OCI-M2 (cell line): ENCODE results near the gene GNA12.
"Not testable (repeated sequence)": the region's sequence is repeated elsewhere in the genome, so short reads cannot be mapped to it uniquely, and the experiment has no call there.

Experiments
- DNase-seq: peaks from one replicate; lab custom pipeline; 2025; ENCODE audit not compliant: unreplicated experiment; lab: John Stamatoyannopoulos, UW

Gene GNA12

DNA sequence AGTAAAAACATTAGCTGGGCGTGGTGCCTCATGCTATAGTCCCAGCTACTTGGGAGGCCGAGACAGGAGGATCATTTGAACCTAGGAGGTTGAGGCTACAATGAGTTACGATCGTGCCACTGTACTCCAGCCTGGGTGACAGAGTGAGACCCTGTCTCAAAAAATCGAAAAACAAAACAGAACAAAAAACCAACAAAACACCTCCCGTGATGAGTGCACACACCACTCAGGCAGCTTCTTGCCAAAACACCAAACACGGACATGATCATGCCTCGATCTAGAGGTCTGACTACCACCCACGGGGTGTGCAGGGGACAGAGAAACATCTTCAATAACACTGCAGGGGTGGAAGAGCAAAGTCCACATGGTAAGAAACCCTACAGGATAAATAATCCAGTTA is 111.7 kb downstream of the GNA12 start:
- DNase-seq, result no peak

DNA sequence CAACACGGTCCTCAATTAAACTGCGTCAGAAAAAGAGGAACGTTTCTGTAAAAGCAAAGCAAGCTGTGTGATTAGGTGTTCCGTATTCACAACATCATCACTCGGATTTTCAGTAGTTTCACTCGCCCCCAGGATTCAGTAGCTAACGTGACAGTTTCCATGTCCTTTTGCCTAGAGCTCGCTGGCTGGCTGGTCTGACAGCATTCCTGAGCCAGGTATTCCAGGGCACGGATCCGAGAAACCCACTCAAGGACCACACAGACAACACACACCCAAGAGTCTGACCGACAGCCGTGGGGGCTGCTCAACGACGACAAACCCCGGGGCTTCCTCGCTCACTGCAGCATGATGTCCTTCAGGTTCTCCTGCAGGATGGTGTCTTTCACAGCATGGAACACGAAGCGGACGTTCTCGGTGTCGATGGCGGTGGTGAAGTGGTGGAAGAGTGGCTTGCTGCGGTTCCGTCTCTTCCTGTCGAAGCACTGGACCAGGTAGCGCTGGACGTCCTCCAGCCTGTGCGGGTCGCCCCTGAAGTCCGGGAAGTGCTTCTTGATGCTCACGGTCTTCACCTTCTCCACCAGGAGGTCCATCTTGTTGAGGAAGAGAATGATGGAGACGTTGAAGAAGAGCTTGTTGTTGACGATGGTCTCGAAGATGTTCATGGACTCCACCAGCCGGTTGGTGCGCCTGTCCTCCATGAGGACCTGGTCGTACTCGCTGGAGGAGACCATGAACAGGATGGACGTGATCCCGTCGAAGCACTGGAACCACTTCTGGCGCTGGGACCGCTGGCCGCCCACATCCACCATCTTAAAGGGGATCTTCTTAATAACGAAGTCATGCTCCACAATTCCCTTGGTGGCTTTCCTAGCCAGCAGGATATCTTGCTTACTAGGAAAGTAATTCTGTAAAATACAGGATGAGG is 113.0 kb downstream of the GNA12 start:
- no peak for DNase-seq

DNA sequence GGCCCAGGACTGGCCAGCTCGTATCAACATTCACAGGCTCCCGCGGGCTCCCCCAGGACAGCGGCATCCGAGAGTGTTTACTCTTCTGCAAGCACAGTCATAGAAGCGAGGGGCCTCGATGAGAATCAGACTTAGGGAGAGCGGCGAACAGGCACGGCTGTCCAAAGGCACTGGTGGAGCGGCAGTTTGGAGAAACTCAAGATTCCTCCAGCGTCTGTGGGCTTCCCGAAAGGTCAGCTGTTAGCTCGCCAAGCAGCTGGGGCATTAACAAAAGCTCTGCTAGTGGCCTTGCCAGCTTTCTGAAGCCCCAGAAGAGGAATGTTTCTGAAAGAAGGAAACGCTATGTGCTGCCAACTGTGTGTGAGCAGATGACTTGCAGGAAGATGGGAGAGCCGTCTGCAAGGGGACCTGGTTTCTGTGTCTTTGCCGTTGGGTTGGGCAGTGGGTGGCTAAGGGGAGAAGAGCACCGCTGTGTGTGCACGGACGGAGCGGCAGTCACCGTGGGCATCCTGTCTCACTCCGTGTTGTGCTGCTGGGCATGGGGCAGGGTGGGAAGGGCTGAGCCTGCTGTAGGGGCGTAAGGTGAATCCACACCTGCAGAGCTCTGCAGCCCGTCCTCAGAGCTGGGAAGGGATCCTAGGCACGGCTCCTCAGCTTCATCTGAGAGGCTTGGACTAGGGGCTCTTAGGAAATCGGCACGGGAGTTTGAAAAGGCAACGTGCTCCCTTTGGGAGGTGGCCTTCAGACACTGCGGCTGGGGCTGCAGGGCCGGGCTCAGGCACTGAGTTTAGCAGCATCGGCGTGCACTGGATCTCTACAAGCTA is 114.0 kb downstream of the GNA12 start:
- DNase-seq, result no peak

DNA sequence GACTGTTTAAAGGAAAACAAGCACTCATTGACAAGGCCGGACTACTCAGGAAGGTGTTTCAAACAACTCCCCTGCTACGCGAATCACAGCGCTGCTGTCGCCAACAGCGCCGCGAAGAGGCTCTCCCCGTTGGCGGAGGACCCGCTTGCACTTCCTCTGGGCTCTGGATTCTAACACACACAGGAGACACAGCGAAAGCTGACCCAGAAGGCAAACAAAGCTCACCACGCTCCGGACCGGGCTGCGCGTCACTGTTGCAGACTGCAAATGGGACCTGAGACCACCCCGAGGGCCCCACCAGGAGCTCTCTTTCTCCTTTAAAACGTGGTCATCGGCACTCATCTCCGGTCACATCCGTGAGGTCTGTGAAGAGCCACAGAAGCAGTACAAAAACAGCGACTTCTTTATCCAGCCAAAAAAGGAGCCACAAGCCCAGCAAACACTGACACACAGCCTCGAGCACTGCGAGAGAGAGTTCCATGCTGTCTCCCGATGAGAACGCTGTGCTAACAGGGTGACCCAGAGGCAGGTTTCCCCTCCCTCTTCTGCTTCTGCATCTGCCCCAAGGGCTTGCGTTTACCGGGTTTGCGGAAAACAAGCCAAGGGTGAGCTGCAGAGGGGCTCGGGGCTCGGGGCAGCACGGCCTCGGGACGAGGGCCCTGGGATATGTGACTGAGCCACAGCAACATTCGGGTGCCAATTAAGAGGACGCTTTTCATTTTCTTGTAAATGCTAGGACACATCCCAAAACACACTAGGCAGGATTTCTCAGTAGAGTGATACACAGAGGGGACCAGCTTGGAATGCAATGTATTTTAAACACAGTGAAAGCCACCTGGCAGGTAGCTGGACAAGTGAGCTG is 114.8 kb downstream of the GNA12 start:
- DNase-seq, result no peak

DNA sequence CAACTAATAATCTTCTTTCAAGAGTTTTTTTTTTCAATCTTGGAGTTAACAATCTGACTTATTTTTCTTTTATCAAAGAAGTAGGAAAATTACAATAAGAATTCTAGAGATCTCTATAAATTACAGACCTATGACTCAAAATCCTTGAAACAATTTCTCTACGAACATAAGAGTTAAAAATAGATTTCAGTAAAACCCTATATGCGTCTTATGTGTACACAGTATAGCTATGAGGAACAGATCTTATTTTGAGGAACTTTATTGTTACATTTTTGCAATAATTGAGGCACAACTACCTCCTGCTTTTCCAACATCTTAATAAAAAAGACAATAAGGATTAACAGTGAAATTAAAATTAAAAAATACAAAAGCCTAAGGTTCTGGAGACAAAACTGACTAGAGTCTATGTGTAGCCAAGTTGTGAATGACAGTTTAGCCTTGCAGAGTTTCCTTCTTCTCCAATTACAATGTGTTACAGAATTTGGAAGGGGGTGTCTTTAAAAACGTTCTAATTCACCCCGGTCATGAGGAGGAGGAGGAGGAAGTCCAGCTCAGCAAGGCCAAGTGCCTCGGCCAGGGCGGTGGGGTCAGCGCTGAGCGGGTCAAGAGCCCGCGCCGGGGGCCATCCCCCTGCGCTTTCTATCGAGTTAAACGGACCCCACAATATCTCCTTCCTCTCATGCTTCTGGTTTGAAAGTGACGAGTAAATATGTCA is 115.6 kb downstream of the GNA12 start:
- no peak for DNase-seq

DNA sequence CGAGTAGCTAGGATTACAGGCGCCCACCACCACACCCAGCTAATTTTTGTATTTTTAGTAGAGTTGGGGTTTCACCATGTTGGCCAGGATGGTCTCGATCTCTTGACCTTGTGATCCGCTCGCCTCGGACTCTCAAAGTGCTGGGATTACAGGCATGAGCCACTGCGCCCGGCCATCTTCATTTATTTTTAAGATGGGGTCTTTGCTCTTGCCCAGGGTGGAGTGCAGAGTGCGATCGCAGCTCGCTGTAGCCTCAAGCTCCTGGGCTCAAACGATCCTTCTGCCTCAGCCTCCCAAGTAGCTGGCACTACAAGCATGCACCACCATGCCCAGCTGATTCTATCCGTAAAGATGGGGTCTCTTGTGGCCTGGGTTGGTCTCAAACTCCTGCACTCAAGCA is 116.9 kb downstream of the GNA12 start:
- not testable (repeated sequence) for DNase-seq

DNA sequence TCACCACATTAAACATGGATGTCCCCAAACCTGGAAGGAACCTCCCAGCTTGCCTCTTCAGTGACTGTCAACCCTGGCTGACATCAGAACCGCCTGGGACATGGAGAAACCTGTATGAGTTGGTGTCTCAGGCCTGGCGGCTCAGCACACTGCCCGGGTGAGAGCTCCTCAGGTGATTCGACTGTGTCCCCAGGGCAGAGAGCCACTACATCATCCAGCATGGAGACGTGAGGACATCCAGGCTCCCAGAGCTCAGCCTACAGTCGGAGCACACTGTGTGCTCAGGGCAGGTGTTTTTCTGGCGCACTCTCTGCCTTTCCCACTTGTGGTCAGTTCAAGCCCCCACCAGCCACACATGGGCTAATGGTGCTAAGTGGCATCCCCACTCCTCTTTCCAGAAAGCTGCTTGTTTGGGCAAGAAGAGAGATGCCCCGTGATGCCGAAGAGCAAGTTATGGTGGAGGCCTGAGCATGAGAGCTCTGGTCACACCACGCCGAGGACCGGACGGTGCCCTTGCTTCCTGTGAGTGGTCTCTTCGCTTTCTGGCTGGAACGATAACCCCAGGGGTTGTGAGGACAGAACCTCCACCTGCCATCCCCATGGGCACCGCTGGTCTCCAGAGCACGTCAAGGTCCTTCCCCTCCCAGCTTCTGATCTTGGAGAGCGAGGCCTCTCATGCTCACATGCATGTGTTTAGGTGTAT is 117.6 kb downstream of the GNA12 start:
- no peak for DNase-seq

DNA sequence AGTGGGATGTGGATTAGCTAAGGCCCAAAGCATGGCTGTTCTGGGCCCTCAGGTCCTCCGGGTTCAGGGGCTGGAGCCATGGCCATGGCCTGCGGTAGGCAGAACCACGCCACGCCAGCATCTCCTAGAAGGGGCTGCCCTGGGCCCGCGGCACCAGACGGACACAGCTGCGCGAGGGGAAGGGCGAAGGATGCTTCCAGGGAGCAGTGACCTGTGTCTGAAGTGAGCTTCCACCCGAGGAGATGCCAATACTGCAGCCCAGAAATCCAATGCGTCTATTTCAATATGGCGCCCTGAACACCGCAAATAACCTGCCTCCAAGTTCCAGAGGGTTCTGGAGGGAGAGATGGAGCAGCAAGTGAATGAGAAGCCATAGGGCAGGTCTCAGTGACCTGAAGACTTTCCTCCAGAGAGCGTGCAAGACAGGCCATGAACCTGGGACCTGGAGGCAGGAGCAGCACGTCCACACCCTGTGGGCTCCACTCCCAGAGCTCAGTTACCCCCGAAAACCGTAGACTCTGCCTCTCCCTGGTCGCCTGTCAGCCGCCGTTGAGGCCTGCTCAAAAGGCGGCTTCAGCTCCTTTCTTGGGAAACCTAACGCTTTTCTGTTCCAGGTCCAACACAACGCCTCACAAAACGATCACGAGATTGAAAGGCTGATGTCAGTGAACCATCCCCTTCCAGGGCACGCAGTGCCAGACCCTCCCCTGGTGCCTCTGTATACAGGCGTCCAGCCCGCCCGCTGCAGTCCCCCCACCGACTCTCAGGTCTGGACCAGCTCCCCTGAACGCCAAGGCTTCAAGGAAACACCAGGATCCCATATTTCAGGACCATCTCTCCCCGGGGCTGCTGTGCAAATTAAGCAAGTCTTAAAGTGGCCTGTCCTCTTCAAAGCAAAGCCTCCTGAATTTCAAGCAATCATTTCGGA is 118.7 kb downstream of the GNA12 start:
- no peak for DNase-seq

DNA sequence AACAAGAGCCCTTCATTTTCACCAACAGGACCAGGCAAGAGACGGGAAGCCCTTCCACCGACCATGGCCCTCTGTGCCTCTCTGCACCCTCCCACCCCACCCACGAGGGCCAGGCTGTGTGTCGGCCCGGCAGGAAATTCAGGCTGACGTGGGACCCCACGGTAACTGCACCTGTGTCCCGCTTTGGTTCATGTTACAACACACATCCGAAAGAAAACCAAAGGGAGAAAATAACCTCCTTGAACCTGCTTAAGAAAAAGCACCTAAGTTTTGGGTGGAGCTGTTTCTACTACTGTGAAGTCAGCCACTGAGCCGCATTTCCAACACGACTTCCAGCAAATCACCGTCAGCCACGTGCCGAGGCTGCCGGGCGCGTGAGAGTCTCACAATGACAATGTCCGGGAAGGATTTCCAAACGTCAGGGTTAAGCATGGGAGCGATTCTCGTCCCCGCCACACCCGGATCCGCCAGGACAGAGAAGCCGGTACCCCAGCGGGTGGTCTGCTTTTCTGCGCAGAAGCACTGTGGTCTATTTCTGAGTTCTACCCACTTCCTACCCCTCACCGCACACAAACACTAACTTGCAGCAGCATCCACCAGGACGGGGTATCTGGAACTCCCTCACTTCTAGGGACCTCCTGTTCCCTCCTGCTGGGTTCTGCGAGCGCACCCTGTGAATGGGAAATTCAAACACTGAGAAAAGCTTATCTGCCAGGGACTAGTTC is 119.5 kb downstream of the GNA12 start:
- no peak for DNase-seq

DNA sequence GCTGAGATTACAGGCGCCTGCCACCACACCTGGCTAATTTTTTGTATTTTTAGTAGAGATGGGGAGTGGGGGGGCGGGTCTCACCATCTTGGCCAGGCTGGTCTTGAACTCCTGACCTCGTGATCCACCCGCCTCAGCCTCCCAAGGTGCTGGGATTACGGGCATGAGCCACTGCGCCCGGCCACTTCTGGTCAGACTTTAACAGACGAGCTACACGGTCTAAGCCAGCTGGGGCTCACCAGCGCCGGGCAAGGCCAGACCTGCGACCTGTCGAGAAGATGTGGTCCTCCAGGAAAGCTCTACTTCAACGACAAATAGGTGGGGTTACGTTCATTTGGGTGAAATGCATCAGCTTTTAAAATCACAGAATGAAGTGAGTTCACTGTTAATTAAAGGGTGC is 120.1 kb downstream of the GNA12 start:
- DNase-seq, result not testable (repeated sequence)

DNA sequence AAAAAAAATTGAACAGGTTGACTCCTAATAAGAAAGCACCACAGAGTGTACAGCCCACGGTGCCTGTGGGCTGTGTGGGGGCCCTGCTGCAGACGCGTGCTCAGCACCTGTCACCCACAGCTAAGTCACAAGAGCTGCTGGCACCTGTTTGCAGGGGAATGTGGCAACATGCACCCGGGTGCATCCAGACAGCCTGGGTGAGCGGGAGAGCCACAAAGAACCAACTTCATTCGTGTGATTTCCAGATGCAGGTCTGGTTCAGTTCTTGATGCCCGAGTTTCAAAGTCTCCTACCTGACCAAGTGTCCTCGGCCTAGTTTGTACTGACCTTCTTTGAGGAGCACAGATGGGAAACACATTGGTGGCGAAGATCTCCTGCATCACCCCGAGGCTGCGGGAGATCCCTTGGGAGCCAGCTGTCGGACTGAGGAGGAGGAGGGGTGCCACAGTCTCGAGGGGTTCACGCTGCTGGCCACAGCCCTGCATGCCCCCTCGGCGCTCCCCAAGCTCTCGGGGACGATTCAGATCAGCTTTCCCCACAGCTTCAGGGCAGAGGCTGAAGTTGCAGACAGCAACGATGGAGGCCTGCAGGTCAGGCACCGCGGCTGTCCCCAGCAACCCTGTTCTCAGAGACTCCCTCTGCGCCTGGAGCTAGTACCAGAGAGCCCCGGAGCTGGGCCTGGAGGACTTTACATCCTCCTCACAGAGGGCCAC is 120.8 kb downstream of the GNA12 start:
- no peak for DNase-seq

DNA sequence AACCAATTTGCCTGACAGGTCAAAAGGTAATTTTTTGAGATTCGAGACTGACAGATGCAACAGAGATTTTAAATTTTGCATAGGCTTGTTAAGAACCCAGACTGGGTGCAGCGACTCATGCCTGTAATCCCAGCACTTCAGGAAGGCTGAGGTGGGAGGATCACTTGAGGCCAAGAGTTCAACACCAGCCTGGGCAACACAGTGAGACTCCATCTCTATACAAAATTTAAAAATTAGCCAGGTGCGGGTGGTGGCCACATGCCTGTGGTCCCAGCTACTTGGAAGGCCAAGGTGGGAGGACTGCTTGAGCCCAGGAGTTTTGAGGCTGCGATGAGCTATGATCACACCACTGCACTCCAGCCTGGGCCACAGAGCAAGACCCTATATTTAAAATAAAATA is 121.5 kb downstream of the GNA12 start:
- no peak for DNase-seq

DNA sequence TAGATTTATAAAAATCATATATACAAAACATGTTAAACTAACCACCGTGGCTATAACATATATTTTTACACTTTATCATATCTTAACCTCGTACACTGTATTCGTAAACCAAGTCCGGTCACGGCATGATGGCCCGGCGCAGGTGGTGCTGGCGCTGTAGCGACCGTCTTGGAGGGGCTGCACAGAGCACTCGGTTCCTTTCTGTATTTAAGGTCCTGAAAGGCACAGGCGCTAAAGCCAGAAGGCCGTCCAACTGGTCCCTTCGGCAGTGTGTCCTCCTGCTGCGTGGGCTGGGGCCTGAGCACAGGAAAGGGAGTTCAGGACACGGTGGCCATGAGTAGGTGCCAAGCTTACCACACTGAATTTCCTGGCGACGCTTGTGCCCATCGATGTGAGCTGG is 122.3 kb downstream of the GNA12 start:
- no peak for DNase-seq

DNA sequence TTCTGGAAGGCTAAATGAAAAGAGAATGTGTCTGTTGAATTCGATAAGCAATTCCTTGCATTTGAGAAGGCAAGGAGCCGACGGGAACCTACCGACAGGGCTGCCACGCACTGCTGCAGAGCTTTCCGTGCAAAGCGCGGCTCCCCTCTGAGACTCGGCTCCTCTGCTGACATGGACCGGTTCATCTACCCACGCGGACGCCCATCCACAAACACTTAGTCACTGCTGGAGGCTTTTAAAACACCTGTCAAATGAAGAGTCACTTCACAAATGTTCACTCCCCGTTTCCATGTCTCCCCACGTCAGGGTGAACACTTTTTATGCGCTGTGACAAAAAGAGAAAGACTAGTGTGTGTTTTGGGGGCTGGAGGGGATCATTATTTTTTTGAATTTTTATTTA is 124.1 kb downstream of the GNA12 start:
- no peak for DNase-seq

DNA sequence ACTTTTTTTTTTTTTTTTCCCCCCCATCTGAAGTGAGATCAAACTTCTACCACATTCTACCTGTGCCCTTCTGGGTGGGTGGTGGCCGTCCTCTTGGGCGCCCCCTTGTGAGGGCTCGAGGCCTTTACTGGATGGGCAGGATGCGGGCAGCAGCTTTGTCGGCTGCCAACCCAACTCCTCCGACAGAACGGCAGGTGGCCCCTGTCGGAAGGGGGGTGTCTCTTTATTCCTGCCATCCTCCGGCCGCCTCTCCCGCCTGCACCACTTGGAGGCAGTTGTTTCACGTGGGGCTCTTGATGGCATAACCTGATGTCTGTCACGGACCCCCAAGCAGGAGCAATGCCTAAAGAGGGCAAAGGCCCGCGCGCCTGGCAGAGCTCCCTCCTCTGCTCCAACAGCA is 125.1 kb downstream of the GNA12 start:
- no peak for DNase-seq

DNA sequence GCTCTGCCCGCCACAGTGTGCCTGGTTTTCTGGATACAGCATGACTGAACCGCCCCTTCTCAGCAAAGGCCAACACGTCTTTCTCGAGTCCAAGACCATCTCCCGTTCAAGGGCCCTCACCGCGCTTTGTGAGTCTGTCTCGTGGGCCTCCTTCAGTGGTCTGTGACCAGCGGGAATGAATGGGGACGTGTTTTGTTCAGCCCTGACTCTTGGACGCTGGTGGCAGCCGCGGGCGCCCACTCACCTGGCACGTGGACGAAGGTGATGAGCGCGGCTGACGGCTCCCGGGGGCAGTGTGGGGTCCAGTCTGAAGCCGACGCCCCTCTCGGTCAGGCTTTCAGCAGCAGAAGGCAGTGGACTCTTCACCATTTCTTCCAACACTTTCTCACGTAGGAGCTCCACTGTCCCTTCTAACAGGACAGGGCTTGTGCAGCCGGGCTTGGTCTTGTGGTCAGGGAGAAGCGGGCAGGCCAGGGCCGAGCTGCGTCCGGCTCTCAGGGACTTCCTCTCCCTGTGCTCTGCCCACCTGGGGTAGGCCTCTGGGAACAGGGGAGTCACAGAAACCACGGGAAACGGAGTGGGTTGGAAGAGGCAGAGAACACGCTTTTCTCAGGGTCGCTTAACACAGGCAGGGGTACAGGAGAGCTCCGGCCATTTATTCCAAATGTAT is 125.7 kb downstream of the GNA12 start:
- DNase-seq, result no peak
